ENCODE data around the gene CERS1.

GRCh38 chr19:18889949-18890745 lies 5.8 kb downstream of the CERS1 start:
- TF ChIP-seq, protein P1, sequence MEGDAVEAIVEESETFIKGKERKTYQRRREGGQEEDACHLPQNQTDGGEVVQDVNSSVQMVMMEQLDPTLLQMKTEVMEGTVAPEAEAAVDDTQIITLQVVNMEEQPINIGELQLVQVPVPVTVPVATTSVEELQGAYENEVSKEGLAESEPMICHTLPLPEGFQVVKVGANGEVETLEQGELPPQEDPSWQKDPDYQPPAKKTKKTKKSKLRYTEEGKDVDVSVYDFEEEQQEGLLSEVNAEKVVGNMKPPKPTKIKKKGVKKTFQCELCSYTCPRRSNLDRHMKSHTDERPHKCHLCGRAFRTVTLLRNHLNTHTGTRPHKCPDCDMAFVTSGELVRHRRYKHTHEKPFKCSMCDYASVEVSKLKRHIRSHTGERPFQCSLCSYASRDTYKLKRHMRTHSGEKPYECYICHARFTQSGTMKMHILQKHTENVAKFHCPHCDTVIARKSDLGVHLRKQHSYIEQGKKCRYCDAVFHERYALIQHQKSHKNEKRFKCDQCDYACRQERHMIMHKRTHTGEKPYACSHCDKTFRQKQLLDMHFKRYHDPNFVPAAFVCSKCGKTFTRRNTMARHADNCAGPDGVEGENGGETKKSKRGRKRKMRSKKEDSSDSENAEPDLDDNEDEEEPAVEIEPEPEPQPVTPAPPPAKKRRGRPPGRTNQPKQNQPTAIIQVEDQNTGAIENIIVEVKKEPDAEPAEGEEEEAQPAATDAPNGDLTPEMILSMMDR (IDR thresholded peaks at IDR 0.05 in 2 of 3, conservative IDR thresholded peaks at IDR 0.05 in 1 of 3; ENCODE audit: borderline replicate concordance in 1 of 3, insufficient read depth in 1 of 3, low read depth in 2 of 3, low read length in 2 of 3), result no peak
- TF ChIP-seq EZH2 (IDR thresholded peaks at IDR 0.05) (no peak), EGR1 (IDR thresholded peaks at IDR 0.05; ENCODE audit: low read depth) (no peak), POLR2A (IDR thresholded peaks at IDR 0.05; ENCODE audit: borderline replicate concordance, extremely low read depth, insufficient read depth, insufficient read length) (no peak), SRF (IDR thresholded peaks at IDR 0.05; ENCODE audit: low read depth) (no peak), REST (IDR thresholded peaks at IDR 0.05; ENCODE audit: low read depth) (no peak), EZH2phosphoT487 (IDR thresholded peaks at IDR 0.05; ENCODE audit: borderline replicate concordance) (no peak), TCF7L2 (IDR thresholded peaks at IDR 0.05; ENCODE audit: borderline replicate concordance, extremely low read depth, insufficient read depth, insufficient read length) (no peak), ELF1 (IDR thresholded peaks at IDR 0.05; ENCODE audit: borderline replicate concordance, low read depth) (no peak), CBX3 (IDR thresholded peaks at IDR 0.05; ENCODE audit: low read depth) (no peak), RAD21 (IDR thresholded peaks at IDR 0.05; ENCODE audit: low read depth) (no peak), CEBPB (IDR thresholded peaks at IDR 0.05; ENCODE audit: low read depth) (no peak)
- TF ChIP-seq, protein P2, sequence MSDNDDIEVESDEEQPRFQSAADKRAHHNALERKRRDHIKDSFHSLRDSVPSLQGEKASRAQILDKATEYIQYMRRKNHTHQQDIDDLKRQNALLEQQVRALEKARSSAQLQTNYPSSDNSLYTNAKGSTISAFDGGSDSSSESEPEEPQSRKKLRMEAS (IDR thresholded peaks at IDR 0.05), result no peak
- TF ChIP-seq, protein P3, sequence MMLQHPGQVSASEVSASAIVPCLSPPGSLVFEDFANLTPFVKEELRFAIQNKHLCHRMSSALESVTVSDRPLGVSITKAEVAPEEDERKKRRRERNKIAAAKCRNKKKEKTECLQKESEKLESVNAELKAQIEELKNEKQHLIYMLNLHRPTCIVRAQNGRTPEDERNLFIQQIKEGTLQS (IDR thresholded peaks at IDR 0.05), result no peak

Data from HCT116 (cell line).